ENCODE measurements around the gene SLC25A22.

The SLC25A22 gene

DNA sequence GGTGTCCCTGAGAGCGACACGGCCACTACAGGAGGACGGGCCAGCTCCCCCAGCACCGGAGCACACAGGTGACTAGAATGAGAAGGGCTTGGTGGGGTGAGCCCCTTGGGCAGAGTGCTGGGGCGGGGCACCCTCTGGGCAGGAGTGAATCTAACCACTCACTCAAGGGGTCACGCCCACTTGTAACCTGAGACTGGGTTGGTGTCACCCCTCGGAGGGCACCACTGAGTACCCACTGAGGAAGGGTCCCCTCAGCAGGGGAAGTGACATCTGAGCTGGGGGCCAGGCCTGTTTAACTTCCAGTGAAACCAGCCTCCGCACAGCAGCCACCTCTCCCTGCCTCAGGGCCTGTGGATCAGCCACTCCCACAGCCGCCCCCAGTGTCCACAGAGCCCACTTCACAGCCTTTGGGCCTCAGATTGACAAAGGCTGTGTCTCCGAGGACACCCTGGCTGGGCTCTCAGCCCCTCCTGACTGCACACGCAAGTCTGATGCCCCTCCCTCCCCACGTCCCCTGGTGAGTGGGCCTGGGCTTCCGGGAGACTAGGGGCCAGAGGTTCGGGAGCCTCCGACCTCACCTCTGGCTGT is 26.4 kb downstream of the SLC25A22 start:
- no peak for DNase-seq (ENCODE audit: low read depth)

DNA sequence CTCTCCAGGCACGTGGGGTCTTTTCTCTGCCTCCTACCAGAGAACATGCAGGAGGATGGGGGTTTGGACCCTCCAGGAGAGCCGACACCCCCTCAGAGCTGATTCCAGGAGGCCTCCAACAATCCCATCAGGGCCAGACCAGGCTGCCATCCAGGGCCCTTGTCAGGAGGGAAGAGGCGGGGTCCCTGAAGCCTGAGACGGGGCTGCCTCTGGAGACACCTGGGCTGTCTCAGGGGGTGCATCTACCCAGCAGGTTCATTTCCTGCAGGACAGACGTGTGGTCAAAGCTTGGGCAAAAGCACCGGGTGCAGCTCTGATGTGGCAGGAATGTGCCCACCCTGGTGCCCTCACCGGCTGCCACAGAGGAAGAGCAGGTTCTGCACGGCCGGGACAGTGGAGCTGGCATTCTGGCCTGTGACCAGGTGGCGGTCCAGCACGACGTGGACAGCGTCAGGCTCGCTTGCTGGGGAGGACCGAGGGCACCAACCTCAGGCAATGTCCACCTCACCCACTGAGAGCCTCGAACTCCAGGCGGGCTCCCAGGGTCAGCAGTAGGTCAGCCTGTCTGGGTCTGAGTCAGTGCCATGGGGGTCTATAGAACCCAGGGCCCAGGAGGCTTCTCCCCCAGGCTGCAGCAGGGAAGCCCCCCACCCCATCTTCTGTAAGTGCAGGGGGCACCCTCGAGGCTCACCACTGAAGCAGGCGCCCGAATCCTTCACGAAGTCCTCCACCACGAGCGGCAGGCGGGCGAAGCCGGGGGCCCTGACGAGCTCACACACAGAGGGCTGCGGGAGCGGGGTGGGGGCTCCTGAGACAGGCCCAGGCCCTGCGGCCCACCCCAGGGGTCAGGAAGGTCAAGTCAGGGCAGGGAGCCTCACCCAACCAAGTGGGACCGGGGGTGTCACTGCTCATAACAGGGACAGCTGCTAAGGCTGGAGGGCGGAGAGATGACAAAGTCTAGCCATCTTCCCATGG is 27.2 kb downstream of the SLC25A22 start:
- no peak for DNase-seq (ENCODE audit: low read depth)

DNA sequence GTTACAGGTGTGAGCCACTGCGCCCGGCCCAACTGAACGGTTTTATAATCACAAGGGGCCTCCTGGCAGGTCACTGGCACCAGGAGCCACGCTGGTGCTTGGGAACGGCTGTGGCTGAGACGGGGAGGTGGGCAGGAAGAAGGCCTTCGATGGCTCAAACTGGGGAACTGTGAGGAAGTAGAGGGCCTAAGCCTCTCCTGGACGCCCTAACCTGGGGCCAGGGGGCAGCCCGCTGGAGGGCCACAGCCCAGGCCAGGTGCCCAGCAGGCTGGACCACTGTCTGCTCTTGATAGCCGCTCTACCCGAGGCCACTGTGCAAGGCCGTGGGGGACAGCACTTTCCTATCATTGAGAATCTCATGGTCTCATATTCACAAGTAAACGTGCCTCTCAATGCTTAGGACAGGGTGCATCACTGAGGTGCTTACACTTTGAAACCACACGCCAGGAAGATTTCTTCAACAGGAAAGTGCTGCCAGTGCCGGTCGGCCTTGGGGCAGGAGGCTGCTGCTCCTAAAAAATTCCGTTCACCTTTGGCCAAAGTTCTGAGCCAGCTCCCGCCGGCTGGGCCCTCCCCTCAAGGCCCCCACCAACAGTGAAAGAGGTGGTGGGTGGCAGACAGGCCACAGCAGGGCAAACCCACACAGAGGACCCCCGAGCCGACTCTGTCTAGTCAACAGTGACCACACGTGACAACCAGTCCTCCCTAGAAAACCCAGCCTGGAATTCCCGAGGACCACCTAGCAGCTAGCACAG is 28.0 kb downstream of the SLC25A22 start:
- no peak for DNase-seq (ENCODE audit: low read depth)

DNA sequence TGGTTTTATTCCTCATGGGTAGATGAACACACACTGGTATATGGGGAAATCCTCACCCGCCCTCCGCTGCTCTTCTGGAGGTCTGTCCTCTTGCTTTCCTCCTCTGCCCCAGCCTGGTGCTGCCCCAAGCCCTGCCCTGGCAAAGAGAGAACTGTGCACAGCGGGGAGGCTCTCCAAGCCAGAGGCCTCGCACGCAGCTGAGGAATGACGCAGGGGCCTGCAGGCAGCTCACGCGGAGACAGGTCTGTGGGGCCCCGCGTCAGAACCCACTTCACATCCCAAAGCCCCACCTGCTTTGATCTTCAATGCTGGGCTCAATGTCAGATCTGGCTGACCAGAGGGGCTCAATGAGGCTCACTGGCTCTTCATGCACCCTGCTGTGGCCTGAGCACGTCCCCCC is 30.8 kb downstream of the SLC25A22 start:
- no peak for DNase-seq (ENCODE audit: low read depth)

DNA sequence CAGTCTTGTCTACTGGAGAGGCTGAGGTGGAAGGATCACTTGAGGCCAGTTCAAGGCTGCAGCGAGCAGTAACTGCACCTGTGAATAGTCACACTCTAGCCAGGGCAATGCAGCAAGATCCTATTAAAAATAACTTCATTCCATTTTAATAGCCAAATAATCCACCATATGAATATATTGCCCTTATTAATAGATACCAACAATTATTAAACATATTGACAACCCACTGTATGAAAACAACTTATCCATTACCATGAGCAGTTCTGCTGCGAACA is 31.2 kb downstream of the SLC25A22 start:
- DNase-seq (ENCODE audit: low read depth) = no peak

DNA sequence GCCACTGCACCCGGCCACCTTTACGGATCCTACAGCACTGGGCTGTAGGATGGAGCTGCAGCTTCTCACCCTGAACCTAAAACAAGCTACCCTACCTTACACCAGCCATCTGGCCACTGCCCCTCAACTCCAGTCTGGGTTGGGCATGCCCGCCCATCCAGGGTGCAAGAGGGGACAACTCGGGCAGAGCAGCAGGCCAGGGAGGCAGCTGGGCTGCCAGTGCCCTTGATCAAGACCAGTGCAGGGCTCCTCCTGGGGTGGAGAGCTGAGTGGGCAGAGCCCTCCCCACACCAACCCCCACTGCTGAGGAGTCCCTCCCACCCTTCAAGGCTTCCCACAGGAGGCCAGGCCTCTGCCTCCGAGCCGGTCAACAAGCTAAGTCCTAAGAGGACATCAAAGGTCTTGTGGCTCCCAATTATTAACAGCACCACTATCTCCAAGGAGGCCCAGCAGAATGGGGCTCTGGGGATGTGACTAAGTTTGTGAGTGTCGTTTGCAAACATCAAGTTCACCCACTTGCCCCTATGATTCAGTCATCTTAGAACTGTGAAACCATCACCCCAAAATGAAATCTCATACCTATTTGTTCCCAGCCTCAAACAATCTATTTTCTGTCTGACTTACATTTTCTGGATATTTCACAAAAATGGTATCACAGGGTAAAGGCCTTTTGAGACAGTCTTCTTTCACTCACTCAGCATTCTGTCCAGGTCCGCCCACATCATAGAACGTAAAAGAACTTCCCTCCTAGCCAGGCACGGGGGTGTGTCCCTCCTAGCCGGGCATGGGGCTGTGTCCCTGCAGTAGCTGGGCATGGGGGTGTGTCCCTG is 31.8 kb downstream of the SLC25A22 start:
- no peak for DNase-seq (ENCODE audit: low read depth)

DNA sequence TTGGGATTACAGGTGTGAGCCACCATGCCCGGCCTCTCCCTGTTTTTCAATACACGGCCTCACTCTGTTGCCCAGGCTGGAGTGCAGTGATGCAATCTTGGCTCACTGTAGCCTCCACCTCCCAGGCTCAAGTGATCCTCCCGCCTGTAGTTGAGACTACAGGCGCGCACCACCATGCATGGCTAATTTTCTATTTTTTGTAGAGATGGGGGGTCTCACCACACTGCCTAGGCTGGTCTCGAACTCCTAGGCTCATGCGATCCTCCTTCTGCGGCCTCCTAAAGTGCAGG is 32.3 kb downstream of the SLC25A22 start:
- DNase-seq (ENCODE audit: low read depth) = no peak

DNA sequence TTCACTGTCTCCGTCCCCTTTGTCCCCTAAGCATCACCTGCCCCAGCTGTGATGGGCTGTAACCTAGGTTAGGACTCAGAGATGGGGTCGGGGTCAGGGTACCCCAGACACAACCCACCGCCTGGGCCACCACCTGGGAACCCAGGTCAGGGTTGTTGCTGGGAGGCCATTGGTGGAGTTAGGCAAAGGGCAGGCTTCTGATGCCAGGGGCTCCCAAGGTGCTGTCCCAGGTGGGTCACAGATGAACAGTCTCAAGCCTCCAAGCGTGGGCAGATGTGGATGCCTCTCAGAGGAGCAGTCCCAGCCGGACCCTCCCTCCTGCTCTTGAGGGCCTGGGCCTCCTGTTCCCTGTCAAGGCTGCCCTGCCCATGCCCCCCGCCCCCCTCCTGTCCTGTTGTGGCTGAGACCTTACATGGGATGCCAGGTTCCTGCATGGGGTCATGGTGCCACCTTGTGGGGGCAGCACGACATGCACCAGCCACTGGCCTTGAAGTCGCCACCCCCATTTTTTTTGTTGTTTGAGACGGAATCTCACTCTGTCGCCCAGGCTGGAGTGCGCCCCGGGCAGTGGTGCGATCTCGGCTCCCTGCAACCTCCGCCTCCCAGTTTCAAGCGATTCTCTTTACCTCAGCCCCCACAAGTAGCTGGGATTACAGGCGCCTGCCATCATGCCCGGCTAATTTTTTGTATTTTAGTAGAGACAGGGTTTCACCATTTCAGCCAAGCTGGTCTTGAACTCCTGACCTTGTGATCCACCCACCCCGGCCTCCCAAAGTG is 32.9 kb downstream of the SLC25A22 start:
- peak; percentile 56 for DNase-seq (ENCODE audit: low read depth)

DNA sequence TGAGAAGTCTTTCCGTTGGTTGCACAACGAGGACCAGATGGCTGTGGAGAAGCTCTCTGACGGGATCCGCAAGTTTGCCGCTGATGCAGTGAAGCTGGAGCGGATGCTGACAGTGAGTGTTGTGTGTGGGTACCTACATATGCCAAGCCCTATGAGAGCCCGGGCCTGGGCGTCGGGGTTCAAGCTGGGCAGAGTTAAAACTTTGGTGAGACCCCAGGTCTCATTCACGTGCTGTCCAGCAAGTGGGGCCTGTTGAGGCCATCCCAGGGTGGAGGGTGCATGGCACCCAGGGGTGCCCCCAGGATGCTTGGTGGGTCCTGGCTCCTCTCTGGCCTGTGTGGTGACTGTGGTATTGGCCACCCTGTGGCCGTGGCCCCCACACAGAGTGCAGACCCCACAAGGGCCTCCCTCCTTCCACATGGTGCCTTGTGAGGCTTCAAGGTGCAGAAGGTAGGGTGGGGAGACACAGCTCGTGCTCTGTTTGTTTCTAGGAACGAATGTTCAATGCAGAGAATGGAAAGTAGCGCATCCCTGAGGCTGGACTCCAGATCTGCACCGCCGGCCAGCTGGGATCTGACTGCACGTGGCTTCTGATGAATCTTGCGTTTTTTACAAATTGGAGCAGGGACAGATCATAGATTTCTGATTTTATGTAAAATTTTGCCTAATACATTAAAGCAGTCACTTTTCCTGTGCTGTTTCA is 33.6 kb downstream of the SLC25A22 start:
- no peak for DNase-seq (ENCODE audit: low read depth)

DNA sequence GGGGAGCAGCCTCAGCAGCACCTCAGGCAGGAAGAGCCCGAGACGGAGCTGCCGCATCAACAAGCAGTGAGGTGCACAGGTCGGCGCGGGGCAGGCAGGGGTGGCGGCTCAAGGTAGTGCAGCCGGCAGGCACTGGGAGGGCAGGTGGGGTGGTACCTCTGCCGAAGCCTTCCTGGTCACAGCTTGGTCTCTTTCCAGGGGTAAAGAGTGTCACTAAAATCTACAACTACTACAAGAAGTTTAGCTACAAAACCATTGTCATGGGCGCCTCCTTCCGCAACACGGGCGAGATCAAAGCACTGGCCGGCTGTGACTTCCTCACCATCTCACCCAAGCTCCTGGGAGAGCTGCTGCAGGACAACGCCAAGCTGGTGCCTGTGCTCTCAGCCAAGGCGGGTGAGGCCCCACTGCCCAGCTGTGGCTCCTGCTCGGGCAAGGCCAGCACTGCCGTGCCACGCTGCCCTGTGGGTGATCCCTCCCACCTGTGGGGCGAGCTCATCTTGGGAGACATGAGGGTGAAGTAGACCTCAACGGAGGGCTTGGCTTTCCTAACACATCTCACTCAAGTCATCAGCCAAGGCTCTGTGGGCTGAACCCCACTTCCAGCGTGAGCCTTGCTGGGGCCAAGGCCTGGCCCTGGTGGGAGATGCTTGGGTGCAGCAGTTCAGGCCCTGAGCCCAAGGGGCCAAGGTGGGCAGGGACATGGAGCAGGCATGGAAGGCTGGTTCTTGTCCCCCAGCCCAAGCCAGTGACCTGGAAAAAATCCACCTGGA is 34.3 kb downstream of the SLC25A22 start:
- DNase-seq (ENCODE audit: low read depth) = no peak

DNA sequence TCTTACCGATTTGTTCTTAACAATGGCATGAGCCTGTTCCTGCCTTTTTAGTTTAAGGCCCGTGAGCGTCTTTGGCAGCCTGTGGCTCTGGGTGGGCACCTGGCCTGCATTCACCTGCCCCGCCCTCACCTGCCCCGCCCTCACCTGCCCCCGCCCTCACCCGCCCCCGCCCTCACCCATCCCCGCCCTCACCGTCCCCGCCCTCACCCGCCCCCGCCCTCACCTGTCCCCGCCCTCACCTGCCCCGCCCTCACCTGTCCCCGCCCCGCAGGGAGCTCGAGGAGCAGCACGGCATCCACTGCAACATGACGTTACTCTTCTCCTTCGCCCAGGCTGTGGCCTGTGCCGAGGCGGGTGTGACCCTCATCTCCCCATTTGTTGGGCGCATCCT is 35.0 kb downstream of the SLC25A22 start:
- DNase-seq (ENCODE audit: low read depth) = no peak

DNA sequence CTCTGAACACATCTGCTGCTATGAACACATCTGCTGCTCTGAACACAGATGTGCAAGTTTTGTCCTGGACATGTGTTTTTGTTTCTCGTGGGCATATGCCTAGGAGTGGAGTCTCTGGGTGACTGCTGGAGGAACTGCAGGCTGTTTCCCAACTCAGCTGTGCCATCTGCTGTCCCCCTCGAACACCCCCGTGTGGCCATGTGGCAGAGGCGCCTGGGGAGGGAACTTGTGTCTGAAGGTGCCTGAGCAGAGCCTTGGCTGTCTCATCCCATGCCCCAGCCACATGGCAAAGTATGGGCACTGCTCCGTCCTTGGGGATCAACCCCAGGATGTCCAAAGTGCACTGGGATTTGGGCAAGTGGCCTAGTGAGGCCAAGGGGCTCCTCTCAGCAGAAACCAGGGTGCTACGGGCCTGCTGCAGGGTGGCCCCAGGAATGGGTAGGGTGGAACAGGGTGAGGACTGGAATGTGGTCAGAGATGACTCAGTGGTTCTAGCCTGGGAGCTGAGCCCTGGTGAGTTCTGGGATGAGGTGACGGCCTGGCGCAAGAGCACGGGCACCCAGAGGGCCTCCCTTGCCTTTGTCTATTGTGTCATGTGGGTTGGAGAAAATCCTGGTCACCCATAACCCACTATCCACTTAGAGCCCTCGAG is 35.5 kb downstream of the SLC25A22 start:
- no peak for DNase-seq (ENCODE audit: low read depth)

DNA sequence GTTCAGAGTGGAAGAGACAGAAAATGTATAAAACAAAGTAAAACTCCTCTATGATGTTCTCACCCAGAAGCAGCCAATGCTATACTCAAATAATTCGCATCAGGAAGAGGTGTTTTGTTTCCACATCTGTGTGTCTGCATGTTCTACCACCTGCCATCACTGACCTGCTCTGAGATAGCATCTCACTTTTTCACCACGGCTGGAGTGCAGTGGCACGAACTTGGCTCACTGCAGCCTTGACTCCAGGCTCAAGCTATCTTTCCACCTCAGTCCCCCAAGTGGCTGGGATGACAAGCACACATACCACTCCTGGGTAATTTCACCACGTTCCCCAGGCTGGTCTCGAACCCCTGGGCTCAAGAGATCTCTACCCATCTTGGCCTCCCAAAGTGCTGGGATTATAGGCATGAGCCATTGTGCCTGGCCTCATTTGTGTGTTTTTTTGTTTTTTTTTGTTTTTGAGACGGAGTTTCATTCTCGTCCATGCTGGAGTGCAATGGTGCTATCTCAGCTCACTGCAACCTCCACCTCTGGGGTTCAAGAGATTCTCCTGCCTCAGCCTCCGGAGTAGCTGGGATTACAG is 36.5 kb downstream of the SLC25A22 start:
- no peak for DNase-seq (ENCODE audit: low read depth)

DNA sequence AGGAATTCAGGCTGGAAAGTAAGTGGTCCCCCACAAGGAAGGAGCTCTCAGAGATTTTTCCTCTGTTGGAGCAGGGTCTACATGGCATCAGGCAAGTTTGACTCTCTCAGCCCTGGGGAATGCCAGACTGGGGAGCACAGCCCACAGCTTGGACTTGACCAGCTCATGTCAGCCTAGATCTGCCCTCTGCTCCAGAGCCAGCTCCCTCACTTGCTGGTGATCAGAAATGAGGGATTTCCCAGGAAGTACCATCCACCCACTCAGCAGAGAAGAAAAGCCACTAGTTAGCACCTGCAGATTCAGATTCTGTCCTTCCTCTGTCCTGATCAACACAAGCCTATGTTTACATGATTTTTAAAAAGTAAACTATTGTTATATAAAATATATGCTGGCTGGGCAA is 37.8 kb downstream of the SLC25A22 start:
- DNase-seq (ENCODE audit: low read depth) = no peak

DNA sequence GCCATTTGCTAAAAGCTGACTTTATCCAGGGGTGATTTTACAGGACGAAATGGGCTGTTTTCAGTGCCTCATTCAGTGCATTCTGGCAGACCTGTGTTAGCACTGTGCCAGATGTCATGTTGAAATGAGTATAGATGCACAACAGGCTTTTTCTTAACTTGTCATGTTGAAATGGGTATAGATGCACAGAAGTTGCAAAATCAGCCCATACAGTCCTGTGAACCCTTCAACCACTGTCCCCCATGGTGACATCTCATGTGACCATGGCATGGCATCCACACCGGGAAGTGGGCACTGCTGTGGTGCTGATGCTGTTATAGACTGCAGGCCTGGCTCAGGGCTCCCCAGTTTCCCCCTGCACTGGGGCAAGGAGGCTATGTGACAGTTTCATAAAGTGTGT is 48.4 kb downstream of the SLC25A22 start:
- DNase-seq (ENCODE audit: low read depth) = no peak

DNA sequence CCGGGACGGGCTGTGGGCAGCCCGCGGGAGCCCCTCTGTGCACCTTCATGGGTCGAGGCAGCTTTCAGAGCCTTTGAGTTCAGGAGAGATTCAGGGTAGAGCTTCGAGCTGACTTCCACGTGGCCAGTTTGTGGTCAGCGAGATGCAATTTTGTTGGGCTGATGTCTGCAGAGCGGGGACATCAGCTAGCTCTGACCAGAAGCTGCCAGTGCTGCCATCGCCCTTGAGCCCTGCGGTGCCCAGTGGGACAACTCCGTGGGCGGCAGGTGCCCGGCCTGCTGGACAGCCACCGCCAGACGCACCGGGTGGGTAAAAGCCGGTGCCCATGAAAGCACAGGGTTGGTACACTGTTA is 50.1 kb downstream of the SLC25A22 start:
- DNase-seq (ENCODE audit: low read depth) = no peak

DNA sequence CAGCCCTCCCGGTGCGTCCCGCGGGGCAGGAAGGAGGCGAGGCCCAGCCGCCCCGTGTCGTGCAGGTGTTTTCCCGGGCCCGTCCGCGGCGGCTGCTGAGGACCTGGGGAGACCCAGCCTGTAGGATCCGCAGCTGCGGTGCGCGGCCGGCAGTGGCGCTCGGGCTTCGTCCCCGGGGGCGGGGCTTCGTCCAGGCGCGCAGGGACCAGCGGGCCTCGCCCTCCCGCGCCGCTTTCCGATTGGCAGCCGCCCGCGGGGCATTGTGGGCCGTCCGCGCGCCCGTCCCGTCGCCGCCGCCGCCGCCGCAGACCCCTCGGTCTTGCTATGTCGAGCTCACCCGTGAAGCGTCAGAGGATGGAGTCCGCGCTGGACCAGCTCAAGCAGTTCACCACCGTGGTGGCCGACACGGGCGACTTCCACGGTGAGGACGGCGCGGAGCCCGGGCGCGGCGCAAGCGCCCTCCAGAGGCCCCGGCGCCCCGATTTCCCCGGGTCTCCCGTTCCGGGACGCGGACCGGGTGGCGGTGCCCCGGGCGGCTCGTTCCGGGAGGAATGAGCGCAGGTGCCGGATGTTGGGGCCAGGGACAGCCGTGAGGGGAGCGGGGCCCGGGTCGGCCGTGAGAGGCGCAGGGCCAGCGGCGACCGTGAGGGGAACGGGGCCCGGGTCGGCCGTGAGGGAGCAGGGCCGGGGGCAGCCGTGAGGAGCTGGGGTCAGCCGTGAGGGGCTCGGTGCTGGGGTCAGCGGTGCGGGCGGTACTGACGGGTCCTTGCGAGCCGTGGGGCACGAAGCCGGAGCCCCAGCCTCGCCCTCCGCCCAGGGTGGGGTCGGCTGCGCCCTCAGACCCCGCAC is 50.7 kb downstream of the SLC25A22 start, which contains the start of gene TALDO1:
Gene TALDO1 (plus strand): TSS at position 307 of the 849 bp plus-strand sequence. CDS start 18 bp downstream, at position 325.
- peak; percentile 91 for DNase-seq (ENCODE audit: low read depth)
